HL-60 (cell line): ENCODE measurements around the gene WDR70.

Experiments used
- CTCF ChIP-seq: IDR thresholded peaks from one replicate; pipeline ENCODE4 v1.5.1; 2011; ENCODE audit warnings: low read length, control low read depth, inconsistent platforms; ENCODE audit not compliant: insufficient read depth
- POLR2AphosphoS5 ChIP-seq: IDR thresholded peaks from 2 replicates; pipeline ENCODE4 v1.6.1; 2012; ENCODE audit warnings: low read depth
- REST ChIP-seq: IDR thresholded peaks from 2 replicates; pipeline ENCODE4 v1.6.1; 2012; ENCODE audit warnings: low read depth; ENCODE audit not compliant: insufficient replicate concordance

GRCh38 chr5:37786416-37786815, 407.3 kb downstream of the WDR70 start:
- TF ChIP-seq CTCF (no peak), REST (no peak), POLR2AphosphoS5 (no peak)
